ENCODE results near the gene CEACAM1. TPM values are rescaled to one million over a fixed set of nuclear protein-coding genes. Genes with fewer than 3 reads are reported as not detected.
A peak's percentile ranks its signal among the peaks of the same experiment; 100 is the strongest.

The CEACAM1 gene
- total and polyA plus RNA-seq, 2 of the 13 experiments (the other 11 are each of a cell fraction or from before 2014, with no cell fraction given), result 13.5 to 332 TPM

DNA sequence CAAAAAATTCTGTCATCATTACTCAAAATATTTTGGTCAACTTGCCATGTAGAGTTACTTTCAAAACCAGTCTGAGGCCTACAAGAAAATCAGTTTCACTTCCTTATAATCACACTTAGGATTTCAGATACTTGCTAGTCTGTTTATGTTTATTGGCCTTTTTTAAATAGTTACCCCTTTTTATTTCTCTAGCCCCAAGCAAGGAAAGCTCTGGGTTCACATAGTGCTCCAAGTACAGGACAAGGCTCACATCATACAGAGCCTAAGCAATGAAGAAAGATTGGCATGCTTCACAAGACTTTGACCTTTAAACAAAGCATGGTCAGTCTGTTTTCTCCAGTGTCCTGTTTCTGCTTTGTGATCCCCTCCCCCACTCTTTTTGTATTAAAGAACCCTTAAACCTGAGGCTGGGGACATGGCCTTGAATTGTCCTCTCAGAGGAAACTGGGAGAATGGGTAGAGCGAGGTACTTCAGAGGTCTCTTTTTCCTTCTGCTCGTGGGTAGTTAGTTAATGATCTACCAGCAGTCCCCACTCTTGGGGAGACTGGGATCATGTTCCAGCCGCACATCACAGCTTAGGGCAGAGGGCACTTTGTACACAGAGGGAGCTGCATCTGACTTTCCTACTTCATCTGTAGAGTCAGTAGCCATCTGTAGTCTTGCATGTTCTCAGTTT, 30.7 kb downstream of the CEACAM1 start (continued):
- TF ChIP-seq, protein P1, sequence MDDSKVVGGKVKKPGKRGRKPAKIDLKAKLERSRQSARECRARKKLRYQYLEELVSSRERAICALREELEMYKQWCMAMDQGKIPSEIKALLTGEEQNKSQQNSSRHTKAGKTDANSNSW (CRISPR knock-in tag; IDR thresholded peaks at IDR 0.05; ENCODE audit: borderline replicate concordance), result no peak
- TF ChIP-seq KLF16 (CRISPR knock-in tag; IDR thresholded peaks at IDR 0.05) (no peak; a peak in 1 of 4 replicates), EP300 (IDR thresholded peaks at IDR 0.05; ENCODE audit: low read depth in 2 of 2, low read length in 2 of 2) (peak; percentile 43 to 81; a peak in 2 of 4 replicates), EP300 (CRISPR knock-in tag; IDR thresholded peaks at IDR 0.05; ENCODE audit: borderline replicate concordance) (peak; percentile 83; the same call in 1 of the 2 replicates), SMAD9 (CRISPR knock-in tag; IDR thresholded peaks at IDR 0.05) (no peak), DMAP1 (CRISPR knock-in tag; IDR thresholded peaks at IDR 0.05) (peak; percentile 55; the same call in 1 of the 2 replicates), ZFAT (CRISPR knock-in tag; conservative IDR thresholded peaks at IDR 0.05) (no peak), IKZF1 (IDR thresholded peaks at IDR 0.05) (no peak), ZNF839 (CRISPR knock-in tag; IDR thresholded peaks at IDR 0.05; ENCODE audit: borderline replicate concordance) (no peak), SMYD3 (CRISPR knock-in tag; IDR thresholded peaks at IDR 0.05) (no peak), ZNF205 (CRISPR knock-in tag; IDR thresholded peaks at IDR 0.05) (peak; percentile 59; the same call in 1 of the 2 replicates), HNRNPL (IDR thresholded peaks at IDR 0.05; ENCODE audit: low read depth, low read length) (no peak), GPN1 (CRISPR knock-in tag; IDR thresholded peaks at IDR 0.05; ENCODE audit: borderline replicate concordance) (no peak), ZFP90 (CRISPR knock-in tag; IDR thresholded peaks at IDR 0.05; ENCODE audit: borderline replicate concordance) (no peak), ATAD3A (CRISPR knock-in tag; IDR thresholded peaks at IDR 0.05) (no peak), POGZ (CRISPR knock-in tag; IDR thresholded peaks at IDR 0.05) (no peak), RARA (CRISPR knock-in tag; IDR thresholded peaks at IDR 0.05) (peak; percentile 87)
- TF ChIP-seq, protein P2, sequence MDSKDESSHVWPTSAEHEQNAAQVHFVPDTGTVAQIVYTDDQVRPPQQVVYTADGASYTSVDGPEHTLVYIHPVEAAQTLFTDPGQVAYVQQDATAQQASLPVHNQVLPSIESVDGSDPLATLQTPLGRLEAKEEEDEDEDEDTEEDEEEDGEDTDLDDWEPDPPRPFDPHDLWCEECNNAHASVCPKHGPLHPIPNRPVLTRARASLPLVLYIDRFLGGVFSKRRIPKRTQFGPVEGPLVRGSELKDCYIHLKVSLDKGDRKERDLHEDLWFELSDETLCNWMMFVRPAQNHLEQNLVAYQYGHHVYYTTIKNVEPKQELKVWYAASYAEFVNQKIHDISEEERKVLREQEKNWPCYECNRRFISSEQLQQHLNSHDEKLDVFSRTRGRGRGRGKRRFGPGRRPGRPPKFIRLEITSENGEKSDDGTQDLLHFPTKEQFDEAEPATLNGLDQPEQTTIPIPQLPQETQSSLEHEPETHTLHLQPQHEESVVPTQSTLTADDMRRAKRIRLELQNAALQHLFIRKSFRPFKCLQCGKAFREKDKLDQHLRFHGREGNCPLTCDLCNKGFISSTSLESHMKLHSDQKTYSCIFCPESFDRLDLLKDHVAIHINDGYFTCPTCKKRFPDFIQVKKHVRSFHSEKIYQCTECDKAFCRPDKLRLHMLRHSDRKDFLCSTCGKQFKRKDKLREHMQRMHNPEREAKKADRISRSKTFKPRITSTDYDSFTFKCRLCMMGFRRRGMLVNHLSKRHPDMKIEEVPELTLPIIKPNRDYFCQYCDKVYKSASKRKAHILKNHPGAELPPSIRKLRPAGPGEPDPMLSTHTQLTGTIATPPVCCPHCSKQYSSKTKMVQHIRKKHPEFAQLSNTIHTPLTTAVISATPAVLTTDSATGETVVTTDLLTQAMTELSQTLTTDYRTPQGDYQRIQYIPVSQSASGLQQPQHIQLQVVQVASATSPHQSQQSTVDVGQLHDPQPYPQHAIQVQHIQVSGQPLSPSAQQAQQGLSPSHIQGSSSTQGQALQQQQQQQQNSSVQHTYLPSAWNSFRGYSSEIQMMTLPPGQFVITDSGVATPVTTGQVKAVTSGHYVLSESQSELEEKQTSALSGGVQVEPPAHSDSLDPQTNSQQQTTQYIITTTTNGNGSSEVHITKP (CRISPR knock-in tag; IDR thresholded peaks at IDR 0.05; ENCODE audit: low read depth), result no peak
- TF ChIP-seq, protein P3, sequence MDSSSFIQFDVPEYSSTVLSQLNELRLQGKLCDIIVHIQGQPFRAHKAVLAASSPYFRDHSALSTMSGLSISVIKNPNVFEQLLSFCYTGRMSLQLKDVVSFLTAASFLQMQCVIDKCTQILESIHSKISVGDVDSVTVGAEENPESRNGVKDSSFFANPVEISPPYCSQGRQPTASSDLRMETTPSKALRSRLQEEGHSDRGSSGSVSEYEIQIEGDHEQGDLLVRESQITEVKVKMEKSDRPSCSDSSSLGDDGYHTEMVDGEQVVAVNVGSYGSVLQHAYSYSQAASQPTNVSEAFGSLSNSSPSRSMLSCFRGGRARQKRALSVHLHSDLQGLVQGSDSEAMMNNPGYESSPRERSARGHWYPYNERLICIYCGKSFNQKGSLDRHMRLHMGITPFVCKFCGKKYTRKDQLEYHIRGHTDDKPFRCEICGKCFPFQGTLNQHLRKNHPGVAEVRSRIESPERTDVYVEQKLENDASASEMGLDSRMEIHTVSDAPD (CRISPR knock-in tag; IDR thresholded peaks at IDR 0.05), result no peak
- TF ChIP-seq, protein P4, sequence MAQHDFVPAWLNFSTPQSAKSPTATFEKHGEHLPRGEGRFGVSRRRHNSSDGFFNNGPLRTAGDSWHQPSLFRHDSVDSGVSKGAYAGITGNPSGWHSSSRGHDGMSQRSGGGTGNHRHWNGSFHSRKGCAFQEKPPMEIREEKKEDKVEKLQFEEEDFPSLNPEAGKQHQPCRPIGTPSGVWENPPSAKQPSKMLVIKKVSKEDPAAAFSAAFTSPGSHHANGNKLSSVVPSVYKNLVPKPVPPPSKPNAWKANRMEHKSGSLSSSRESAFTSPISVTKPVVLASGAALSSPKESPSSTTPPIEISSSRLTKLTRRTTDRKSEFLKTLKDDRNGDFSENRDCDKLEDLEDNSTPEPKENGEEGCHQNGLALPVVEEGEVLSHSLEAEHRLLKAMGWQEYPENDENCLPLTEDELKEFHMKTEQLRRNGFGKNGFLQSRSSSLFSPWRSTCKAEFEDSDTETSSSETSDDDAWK (CRISPR knock-in tag; IDR thresholded peaks at IDR 0.05), result no peak
- TF ChIP-seq, protein P5, sequence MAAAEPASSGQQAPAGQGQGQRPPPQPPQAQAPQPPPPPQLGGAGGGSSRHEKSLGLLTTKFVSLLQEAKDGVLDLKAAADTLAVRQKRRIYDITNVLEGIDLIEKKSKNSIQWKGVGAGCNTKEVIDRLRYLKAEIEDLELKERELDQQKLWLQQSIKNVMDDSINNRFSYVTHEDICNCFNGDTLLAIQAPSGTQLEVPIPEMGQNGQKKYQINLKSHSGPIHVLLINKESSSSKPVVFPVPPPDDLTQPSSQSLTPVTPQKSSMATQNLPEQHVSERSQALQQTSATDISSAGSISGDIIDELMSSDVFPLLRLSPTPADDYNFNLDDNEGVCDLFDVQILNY (CRISPR knock-in tag; conservative IDR thresholded peaks at IDR 0.05), result no peak
- TF ChIP-seq, protein P6, sequence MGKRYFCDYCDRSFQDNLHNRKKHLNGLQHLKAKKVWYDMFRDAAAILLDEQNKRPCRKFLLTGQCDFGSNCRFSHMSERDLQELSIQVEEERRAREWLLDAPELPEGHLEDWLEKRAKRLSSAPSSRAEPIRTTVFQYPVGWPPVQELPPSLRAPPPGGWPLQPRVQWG (CRISPR knock-in tag; IDR thresholded peaks at IDR 0.05; ENCODE audit: borderline replicate concordance, low read depth), result no peak

All from HepG2 (cell line).